Measurements from ENCODE around the gene TSPAN7. TPM values are rescaled to one million over a fixed set of nuclear protein-coding genes. Genes with fewer than 3 reads are reported as not detected.

TSPAN7 gene
- total RNA-seq, 1 experiment from 2014 or later, result not detected

DNA sequence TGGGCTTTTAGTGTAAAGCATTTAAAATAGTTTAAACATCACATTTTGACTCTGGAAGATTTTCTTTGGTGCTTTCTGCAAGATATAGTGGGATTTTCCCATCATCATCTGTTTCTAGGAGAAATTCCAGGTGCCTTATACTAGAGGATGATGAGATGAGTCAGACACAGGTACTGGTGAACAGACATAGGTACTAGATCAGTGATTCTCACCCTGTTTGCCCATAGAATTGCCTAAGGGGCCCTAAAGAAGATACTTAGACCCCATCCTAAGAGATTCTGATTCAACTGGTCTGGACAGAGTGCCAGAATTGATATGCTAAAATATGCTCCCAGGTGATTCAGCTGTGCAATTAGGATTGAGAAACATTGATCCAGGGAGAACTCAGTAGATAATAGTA lies 9.7 kb downstream of the TSPAN7 start:
- Histone ChIP-seq H3K9ac (ENCODE audit: low read length) (no peak overlapping the region), H3K4me1 (ENCODE audit: insufficient read depth, low read length) (no peaks in the 10 kb centered on the region), H3K27ac (ENCODE audit: low read length) (no peak overlapping the region), H3K4me2 (ENCODE audit: low read length) (no peak overlapping the region), H3K9me2 (replicated peaks; ENCODE audit: low read length) (no peaks in the 10 kb centered on the region), H3F3A (ENCODE audit: low read length, unreplicated experiment) (no peaks in the 10 kb centered on the region), H2AFZ (ENCODE audit: low read length) (no peak overlapping the region), H3K79me2 (ENCODE audit: low read length) (no peaks in the 10 kb centered on the region), H4K20me1 (ENCODE audit: low read length) (no peaks in the 10 kb centered on the region), H3K9me3 (ENCODE audit: low read length) (no peaks in the 10 kb centered on the region), H3K27me3 (ENCODE audit: low read length) (peaks cover 7% of the 10 kb centered on the region; the same call in 1 of the 2 replicates), H3K4me3 (ENCODE audit: low read length) (no peak overlapping the region), H3K36me3 (ENCODE audit: low read depth, low read length) (no peaks in the 10 kb centered on the region)
- POLR2A ChIA-PET (ENCODE audit: unreplicated experiment), result no interaction called here
- no peak for TF ChIP-seq EZH2 (IDR thresholded peaks at IDR 0.05; ENCODE audit: low read length, unreplicated experiment)
- TF ChIP-seq EZH2phosphoT487 (IDR thresholded peaks at IDR 0.05; ENCODE audit: borderline replicate concordance, low read length), result no peak
- TF ChIP-seq, protein P1, sequence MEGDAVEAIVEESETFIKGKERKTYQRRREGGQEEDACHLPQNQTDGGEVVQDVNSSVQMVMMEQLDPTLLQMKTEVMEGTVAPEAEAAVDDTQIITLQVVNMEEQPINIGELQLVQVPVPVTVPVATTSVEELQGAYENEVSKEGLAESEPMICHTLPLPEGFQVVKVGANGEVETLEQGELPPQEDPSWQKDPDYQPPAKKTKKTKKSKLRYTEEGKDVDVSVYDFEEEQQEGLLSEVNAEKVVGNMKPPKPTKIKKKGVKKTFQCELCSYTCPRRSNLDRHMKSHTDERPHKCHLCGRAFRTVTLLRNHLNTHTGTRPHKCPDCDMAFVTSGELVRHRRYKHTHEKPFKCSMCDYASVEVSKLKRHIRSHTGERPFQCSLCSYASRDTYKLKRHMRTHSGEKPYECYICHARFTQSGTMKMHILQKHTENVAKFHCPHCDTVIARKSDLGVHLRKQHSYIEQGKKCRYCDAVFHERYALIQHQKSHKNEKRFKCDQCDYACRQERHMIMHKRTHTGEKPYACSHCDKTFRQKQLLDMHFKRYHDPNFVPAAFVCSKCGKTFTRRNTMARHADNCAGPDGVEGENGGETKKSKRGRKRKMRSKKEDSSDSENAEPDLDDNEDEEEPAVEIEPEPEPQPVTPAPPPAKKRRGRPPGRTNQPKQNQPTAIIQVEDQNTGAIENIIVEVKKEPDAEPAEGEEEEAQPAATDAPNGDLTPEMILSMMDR (conservative IDR thresholded peaks at IDR 0.05; ENCODE audit: low read depth, low read length), result no peak
- DNase-seq (no peak), ATAC-seq (no peak)
- CTCF ChIA-PET, result no interaction called here
- intact Hi-C loops (cut with micrococcal nuclease), result no loop called here
- BruUV-seq (replicated peaks), result no TSS peak

DNA sequence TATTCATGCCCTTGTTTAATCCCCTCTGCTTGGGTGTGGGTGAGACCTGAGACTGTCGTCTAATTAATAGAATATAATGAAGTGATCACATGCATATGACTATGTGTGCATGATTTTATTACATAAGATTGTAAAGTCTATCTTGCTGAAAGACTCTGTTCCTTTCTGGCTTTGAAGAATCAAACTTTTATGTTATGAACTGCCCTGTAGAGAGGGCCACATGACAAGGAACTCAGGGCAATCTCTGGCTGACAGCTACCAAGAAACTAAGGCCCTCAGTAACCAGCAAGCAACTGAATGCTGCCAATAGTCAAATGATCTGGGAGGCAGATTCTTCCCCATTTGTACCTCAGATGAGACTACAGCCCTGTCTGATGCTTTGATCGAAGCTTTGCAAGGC lies 13.5 kb downstream of the TSPAN7 start:
- Histone ChIP-seq H3K9me2 (replicated peaks; ENCODE audit: low read length) (no peaks in the 10 kb centered on the region), H3K4me3 (ENCODE audit: low read length) (no peak overlapping the region), H3K27ac (ENCODE audit: low read length) (no peak overlapping the region), H3K36me3 (ENCODE audit: low read depth, low read length) (no peaks in the 10 kb centered on the region), H4K20me1 (ENCODE audit: low read length) (no peaks in the 10 kb centered on the region), H3K4me2 (ENCODE audit: low read length) (no peak overlapping the region), H3K4me1 (ENCODE audit: insufficient read depth, low read length) (no peaks in the 10 kb centered on the region), H3K9me3 (ENCODE audit: low read length) (no peaks in the 10 kb centered on the region), H2AFZ (ENCODE audit: low read length) (no peak overlapping the region), H3K9ac (ENCODE audit: low read length) (no peak overlapping the region), H3F3A (ENCODE audit: low read length, unreplicated experiment) (no peaks in the 10 kb centered on the region), H3K27me3 (ENCODE audit: low read length) (peaks cover 7% of the 10 kb centered on the region; the same call in 1 of the 2 replicates), H3K79me2 (ENCODE audit: low read length) (no peaks in the 10 kb centered on the region)
- CTCF ChIA-PET, result no interaction called here
- POLR2A ChIA-PET (ENCODE audit: unreplicated experiment), result no interaction called here
- intact Hi-C loops (cut with micrococcal nuclease), result no loop called here
- BruUV-seq (replicated peaks), result no TSS peak
- DNase-seq, result no peak
- no peak for ATAC-seq
- TF ChIP-seq, protein P1 (conservative IDR thresholded peaks at IDR 0.05; ENCODE audit: low read depth, low read length), result no peak
- TF ChIP-seq EZH2 (IDR thresholded peaks at IDR 0.05; ENCODE audit: low read length, unreplicated experiment), result no peak
- TF ChIP-seq EZH2phosphoT487 (IDR thresholded peaks at IDR 0.05; ENCODE audit: borderline replicate concordance, low read length), result no peak

DNA sequence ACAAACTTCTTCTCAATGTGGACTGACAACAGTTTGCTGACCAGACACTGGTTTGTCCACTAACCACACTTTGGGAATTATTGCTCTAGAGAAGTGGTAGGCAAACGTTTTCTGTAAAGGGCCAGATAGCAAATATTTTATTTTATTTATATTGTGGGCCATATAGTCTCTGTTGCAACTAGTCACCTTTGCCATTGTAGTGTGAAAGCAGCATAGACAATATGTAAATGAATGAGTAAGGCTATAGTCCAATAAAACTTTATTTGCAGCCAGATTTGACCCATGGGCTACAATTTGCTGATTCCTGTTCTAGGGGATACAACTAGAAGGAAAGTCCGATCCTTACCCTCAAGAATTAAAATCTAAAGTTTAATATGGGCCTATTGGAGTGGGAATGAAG lies 14.5 kb downstream of the TSPAN7 start:
- H3F3A ChIP-seq (ENCODE audit: low read length, unreplicated experiment), result no peaks in the 10 kb centered on the region
- POLR2A ChIA-PET (ENCODE audit: unreplicated experiment), result no interaction called here
- H3K27ac ChIP-seq (ENCODE audit: low read length), result no peak overlapping the region
- intact Hi-C loops (cut with micrococcal nuclease), result no loop called here
- no peaks in the 10 kb centered on the region for H3K36me3 ChIP-seq (ENCODE audit: low read depth, low read length)
- no peak overlapping the region for H3K4me2 ChIP-seq (ENCODE audit: low read length)
- no TSS peak for BruUV-seq (replicated peaks)
- H3K27me3 ChIP-seq (ENCODE audit: low read length), result peaks cover 7% of the 10 kb centered on the region; the same call in 1 of the 2 replicates
- no peak overlapping the region for H3K9ac ChIP-seq (ENCODE audit: low read length)
- CTCF ChIA-PET, result no interaction called here
- TF ChIP-seq, protein P1 (conservative IDR thresholded peaks at IDR 0.05; ENCODE audit: low read depth, low read length), result no peak
- TF ChIP-seq EZH2 (IDR thresholded peaks at IDR 0.05; ENCODE audit: low read length, unreplicated experiment) (no peak), EZH2phosphoT487 (IDR thresholded peaks at IDR 0.05; ENCODE audit: borderline replicate concordance, low read length) (no peak)
- H3K4me1 ChIP-seq (ENCODE audit: insufficient read depth, low read length), result no peaks in the 10 kb centered on the region
- H2AFZ ChIP-seq (ENCODE audit: low read length), result no peak overlapping the region
- no peak for DNase-seq
- H3K9me3 ChIP-seq (ENCODE audit: low read length), result no peaks in the 10 kb centered on the region
- no peak overlapping the region for H3K4me3 ChIP-seq (ENCODE audit: low read length)
- H3K79me2 ChIP-seq (ENCODE audit: low read length), result no peaks in the 10 kb centered on the region
- no peaks in the 10 kb centered on the region for H3K9me2 ChIP-seq (replicated peaks; ENCODE audit: low read length)
- no peak for ATAC-seq
- no peaks in the 10 kb centered on the region for H4K20me1 ChIP-seq (ENCODE audit: low read length)
